Neural progenitor cell (in vitro differentiated cells): ENCODE data around the gene NOP53.

ENCODE experiments used
- CTCF ChIP-seq: fragments of 200-600 bp; sonication (generic); IDR thresholded peaks from 2 replicates; pipeline ENCODE4 v1.5.1; 2017; ENCODE audit warnings: antibody characterized with exemption, mild to moderate bottlenecking
- EZH2 ChIP-seq: fragments of 200-600 bp; sonication (generic); IDR thresholded peaks from 2 replicates; pipeline ENCODE4 v1.6.1; 2017; ENCODE audit warnings: antibody characterized with exemption, mild to moderate bottlenecking, moderate library complexity

GRCh38 chr19:47776568-47776967 lies 31.2 kb downstream of the NOP53 start:
- TF ChIP-seq EZH2 (no peak), CTCF (no peak)
